GM18951 (cell line): ENCODE results near the gene UBA6.

Experiments
- POLR2A ChIP-seq: IDR thresholded peaks from 4 replicates; pipeline ENCODE4 v1.6.1; 2011; ENCODE audit warnings: mild to moderate bottlenecking; ENCODE audit not compliant: insufficient read length, insufficient read depth; ENCODE audit errors: extremely low read depth
- in situ Hi-C: fragments of 300-500 bp; cut with MboI; formaldehyde crosslinking; loops from one replicate; pipeline ENCODE4 v1.12.0; 2022; ENCODE audit warnings: low sequenced_read_pairs, mixed read lengths, inconsistent platforms; ENCODE audit not compliant: unreplicated experiment

UBA6 gene

GRCh38 chr4:67614186-67614585 is 86.8 kb downstream of the UBA6 start:
- in situ Hi-C loops: no loop called here
- TF ChIP-seq POLR2A: no peak

- in situ Hi-C loops: no loop called here
- no peak for TF ChIP-seq POLR2A
Measured at GRCh38 chr4:67608027-67608426, 92.9 kb downstream of the UBA6 start.

GRCh38 chr4:67604749-67605148 is 96.2 kb downstream of the UBA6 start:
- no peak for TF ChIP-seq POLR2A
- in situ Hi-C loops: no loop called here

GRCh38 chr4:67604029-67604381 is 97.0 kb downstream of the UBA6 start:
- in situ Hi-C loops: no loop called here
- no peak for TF ChIP-seq POLR2A

GRCh38 chr4:67603310-67604028 is 97.5 kb downstream of the UBA6 start:
- in situ Hi-C loops: no loop called here
- no peak for TF ChIP-seq POLR2A

GRCh38 chr4:67593741-67594175 is 107.2 kb downstream of the UBA6 start:
- TF ChIP-seq POLR2A: no peak
- in situ Hi-C loops: no loop called here

- no peak for TF ChIP-seq POLR2A
- in situ Hi-C loops: no loop called here
Measured at GRCh38 chr4:67587156-67587555, 113.8 kb downstream of the UBA6 start.

- TF ChIP-seq POLR2A: no peak
- in situ Hi-C loops: no loop called here
Measured at GRCh38 chr4:67584496-67584895, 116.5 kb downstream of the UBA6 start.

- TF ChIP-seq POLR2A: no peak
- in situ Hi-C loops: no loop called here
Measured at GRCh38 chr4:67581913-67582312, 119.0 kb downstream of the UBA6 start.

GRCh38 chr4:67581208-67581857 is 119.6 kb downstream of the UBA6 start:
- no peak for TF ChIP-seq POLR2A
- in situ Hi-C loops: no loop called here

- in situ Hi-C loops: no loop called here
- no peak for TF ChIP-seq POLR2A
Measured at GRCh38 chr4:67580577-67580976, 120.4 kb downstream of the UBA6 start.

- in situ Hi-C loops: no loop called here
- TF ChIP-seq POLR2A: no peak
Measured at GRCh38 chr4:67576538-67576937, 124.4 kb downstream of the UBA6 start.

GRCh38 chr4:67576059-67576466 is 124.9 kb downstream of the UBA6 start:
- no peak for TF ChIP-seq POLR2A
- in situ Hi-C loops: no loop called here
